HG02870 (cell line): ENCODE data around the gene CCDC82.

Experiments
- ATAC-seq: cut with Tn5 transposase; IDR thresholded peaks from one replicate; pipeline ENCODE4 v1.9.1; 2021; ENCODE audit warnings: mild to moderate bottlenecking, moderate library complexity; ENCODE audit not compliant: unreplicated experiment

Gene CCDC82

DNA sequence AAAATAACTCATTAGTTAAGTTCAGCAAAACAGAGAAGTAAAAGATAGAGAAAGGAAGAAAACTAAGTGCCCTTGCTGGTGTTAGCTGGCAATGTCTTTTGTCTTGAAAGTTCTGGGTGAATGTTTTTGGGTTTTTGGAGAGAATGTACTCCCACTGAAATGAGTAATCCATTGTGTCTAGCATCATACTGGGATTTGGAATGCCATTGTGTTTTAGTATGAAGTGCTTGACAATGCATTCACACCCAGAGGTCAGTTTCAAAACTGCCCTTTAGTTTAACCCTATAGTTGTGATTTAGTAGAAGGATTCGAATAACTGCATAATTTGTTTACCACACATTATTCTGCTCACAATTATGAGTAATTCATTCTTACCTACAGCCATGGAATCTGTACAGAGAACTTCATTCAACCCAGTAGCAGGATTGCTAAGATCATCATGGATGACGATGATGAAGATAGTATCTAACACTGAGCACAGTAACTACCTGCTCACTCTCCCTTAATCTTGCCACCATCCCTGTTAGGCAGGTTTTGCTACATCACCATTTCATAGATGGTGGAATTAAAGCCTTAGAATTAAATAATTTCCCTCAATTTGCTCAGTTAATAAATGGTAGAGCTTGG is 80.6 kb downstream of the CCDC82 start:
- ATAC-seq, result no peak

DNA sequence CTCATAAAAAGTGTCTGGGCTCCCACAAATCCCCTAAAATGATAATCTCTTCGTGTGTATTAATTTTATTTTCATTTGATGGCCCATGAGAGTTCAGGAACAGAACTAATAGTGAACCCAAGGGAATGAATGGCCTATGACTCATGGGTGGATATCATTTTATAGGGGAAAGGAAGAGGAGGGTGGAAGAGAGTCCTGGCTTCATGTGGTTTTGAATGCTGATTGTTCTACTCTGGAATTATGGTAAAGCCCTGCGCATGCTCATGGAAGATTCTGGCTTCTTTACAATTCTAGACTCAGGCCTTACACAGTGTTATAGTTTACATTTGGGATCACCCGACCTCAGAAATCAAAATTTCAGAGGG is 82.0 kb downstream of the CCDC82 start:
- ATAC-seq, result no peak

DNA sequence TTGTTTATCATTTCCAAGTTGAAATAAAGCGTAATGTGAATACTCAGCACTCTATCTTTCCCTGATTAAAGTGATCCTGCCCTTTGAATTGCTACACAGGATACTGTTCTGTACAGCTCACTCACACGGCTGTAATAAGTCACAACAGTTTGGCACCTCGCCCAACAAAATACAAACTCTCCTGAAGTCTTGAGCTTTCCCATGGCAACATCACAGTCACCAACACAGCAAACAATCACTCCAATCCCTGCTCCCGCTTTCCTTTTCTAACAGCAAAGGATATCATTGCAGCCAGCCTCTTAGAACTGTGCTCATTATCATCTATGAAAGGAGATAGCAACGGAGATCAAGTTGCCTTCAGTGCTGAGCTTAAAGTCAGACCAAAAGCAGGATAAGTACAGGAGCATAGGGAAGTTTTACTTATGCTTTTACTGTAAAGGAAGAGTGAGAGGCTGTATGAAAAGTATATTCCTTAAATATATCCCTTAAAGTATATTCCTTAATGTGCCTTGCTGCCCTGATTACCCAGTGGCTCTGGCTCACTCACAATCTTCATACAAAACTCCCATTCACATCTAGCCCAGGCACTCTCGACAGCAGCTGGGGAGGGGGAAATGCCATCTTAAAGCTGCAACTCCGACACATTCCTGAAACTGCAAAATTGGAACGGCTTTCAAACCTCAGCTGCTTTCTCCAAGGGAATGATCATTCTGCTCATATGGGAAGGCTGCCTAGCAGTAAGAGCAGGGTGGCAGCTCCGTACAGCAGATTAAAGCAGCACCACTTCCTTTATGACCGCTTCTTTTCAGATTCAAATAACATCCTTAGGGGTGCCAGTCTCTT is 82.6 kb downstream of the CCDC82 start:
- ATAC-seq, result no peak

DNA sequence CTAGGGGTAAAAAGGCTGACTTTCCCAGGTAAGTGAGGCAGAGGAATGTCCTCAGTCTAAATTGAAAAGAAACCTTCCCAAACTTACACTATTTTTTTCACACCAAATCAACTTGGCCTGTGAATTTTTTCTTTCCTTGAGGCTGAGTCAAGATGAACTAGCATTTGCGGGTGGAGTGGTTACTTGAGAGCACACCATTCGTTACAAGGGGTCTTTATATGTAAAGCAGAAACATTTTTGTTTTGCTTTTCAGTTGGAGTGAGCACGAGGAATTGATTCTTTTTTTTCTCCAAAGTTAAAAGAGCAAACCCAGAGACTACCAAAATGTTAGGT is 83.1 kb downstream of the CCDC82 start:
- no peak for ATAC-seq

DNA sequence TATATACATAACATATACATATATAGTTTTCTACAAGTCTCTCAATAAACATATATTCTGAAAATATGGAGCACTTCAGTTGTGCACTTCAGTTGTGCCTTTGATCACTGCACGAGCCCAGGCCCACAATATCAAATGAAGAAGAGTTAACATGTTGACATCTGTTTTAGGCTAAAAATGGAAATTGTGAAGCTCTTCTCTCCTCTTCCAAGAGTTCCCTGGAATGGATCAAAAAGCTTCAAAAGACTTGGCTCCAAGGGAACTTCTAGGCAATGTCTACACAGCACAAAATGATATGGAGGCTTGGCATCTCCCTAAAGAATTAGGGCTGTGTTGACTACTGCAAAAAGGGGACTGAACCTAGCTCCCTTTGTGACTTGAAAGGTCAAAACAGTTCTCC is 83.6 kb downstream of the CCDC82 start:
- ATAC-seq, result no peak

DNA sequence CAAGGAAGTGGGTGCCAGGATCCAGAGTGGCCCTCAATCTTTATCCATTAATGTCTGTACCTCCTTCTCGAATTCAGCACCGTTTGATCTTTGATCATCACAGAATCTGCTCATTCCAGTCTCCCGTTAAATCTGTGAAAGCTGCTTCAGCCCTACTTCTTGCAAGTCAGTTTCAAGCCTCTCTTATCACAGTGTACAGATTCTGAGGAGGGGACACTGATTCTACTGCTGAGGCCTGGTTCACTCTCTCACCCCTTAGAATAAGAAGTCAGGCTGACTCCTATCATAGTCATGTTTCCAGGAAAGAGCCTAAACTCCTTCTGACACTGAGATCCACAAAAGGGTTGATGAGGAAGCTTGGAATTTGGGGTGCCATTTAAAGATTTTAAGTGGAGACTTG is 85.7 kb downstream of the CCDC82 start:
- ATAC-seq, result no peak

DNA sequence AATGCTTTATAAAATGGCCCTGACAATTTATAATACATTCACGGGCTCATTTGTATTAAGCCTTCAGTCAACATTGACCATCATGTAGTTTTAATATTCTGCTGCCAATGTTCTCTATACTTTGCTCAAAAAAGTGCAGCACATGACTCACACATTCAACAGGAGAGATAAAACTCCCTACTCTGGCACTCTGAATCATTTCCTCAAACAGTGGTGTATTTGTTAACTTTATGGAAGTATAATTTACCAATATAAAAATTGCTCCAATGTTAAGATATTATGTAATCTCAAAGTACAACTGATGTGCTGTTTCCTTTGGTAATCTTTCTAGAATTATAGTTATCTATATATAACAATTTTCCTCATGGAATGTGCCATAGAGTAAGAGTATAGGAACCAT is 86.6 kb downstream of the CCDC82 start:
- ATAC-seq, result no peak
